T-helper 1 cell treated with Interleukin-12 subunit alpha and Interleukin-12 subunit beta and Interleukin-4 antibody, amounts not matched to agents 30 ng/mL and 1 ng/mL, for 36 hours (primary cell): ENCODE measurements around the gene ZDHHC14. TPM values are rescaled to one million over a fixed set of nuclear protein-coding genes. Genes with fewer than 3 reads are reported as not detected.

Source experiments
- intact Hi-C: fragments of 100-400 bp; cut with micrococcal nuclease; formaldehyde crosslinking; loops from one replicate; pipeline ENCODE4 v1.15.1; 2024
- total RNA-seq: library from RNA; stranded (reverse); gene quantifications from 2 replicates; pipeline ENCODE4 v1.2.3, GENCODE V29; 2022

Gene ZDHHC14
- total RNA-seq, 1 donor from 2014 or later: 18.3 TPM

GRCh38 chr6:157632821-157633220, 251.8 kb downstream of the ZDHHC14 start:
- intact Hi-C loops: no loop called here

- intact Hi-C loops: no loop called here
Observed at GRCh38 chr6:157634546-157634945, 253.6 kb downstream of the ZDHHC14 start.

- intact Hi-C loops: no loop called here
Observed at GRCh38 chr6:157635388-157636244, 254.6 kb downstream of the ZDHHC14 start.

DNA sequence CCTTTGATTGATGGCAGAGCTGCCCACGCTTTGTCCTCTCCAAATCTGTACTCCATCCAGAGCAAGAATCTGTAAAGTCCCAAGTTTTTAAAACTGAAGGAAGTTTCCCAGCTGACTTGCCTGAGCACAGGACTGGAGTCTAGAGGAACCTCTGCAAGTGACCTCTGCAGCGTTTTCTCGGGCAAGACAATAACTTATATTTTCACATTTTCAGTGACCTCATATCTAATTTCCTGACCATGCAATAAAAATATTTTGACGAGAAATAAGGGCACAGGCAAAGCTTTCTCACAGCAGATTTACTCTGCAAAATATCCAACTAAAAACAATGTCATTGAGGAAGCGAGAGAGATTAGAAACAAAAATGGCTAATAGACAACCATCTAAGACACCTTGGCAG, 256.5 kb downstream of the ZDHHC14 start:
- intact Hi-C loops: no loop called here

DNA sequence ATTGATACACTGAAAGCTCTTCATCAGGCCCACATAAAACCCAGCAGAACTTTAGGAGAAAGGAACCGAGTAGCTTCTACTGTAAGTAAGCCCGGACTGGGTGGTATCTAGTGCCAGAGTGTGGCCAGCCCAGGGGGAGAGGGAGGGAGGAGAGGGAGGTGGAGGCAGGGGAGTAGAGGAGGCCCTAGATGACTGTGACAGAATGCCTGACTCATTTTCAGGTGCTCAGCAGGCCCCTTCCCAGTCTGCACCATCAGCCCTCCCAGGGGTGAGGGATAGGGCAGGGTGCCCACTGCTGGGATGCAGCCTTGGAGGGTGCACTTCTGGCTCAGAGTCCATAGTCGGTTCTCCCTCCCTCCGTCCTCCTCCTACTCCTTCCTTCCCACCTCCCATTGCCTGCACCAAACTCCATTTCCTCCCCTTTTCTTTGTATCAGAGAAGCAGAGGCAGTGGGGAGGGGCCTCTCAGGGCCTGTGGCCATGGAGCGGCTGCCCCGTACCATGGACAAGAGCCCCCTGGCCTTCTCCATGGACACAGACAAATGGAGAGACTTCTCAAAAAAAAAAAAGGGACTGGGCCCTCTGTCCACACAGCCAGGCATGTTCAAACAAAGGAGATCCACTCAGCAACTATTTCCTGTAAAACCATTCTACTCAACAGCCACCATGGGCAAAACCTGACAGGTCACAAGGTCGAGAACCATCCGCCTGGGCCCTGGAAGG, 257.1 kb downstream of the ZDHHC14 start:
- intact Hi-C loops: no loop called here

DNA sequence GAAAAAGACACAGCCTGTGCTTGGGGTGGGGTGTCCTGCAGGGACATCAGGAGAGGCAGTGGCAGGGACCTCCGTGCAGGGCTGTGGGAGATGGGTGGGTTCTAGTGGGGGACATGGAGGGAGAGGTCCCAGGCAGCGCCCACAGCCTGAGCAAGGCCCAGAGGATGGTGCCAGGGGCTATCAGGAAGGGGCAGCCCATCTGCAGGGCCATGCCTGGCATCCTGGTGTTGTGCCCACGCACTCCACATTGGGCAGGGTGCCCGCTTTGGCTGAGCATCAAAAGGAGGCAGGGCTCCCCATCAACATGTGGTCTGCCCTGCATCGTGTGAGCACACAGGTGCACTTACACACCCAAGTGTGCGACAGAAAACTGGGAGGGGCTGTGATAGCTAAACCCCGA, 257.8 kb downstream of the ZDHHC14 start:
- intact Hi-C loops: no loop called here

GRCh38 chr6:157640746-157641451, 259.9 kb downstream of the ZDHHC14 start:
- intact Hi-C loops: no loop called here

GRCh38 chr6:157641837-157642236, 260.8 kb downstream of the ZDHHC14 start:
- intact Hi-C loops: no loop called here

DNA sequence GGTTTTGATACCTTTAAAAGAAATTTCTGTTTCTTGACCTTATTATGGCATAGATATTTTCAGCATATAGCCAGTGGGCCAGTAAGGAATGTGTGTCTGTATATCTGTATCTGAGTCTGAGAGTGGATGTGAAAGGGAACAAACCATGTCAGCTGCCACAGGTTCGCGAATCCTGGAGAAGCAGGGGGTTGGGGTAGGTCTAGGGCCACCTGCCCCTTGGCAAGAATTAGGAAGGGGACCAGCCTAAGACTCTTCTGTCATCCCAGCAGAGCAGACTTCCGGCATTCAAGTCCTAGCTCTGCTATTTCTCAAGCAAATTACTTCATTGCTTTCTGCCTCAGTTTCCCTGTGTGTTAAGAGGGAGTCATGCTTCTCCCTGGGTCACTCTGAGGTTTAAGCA, 261.7 kb downstream of the ZDHHC14 start:
- intact Hi-C loops: no loop called here

- intact Hi-C loops: no loop called here
Observed at GRCh38 chr6:157644043-157644810, 263.2 kb downstream of the ZDHHC14 start.

DNA sequence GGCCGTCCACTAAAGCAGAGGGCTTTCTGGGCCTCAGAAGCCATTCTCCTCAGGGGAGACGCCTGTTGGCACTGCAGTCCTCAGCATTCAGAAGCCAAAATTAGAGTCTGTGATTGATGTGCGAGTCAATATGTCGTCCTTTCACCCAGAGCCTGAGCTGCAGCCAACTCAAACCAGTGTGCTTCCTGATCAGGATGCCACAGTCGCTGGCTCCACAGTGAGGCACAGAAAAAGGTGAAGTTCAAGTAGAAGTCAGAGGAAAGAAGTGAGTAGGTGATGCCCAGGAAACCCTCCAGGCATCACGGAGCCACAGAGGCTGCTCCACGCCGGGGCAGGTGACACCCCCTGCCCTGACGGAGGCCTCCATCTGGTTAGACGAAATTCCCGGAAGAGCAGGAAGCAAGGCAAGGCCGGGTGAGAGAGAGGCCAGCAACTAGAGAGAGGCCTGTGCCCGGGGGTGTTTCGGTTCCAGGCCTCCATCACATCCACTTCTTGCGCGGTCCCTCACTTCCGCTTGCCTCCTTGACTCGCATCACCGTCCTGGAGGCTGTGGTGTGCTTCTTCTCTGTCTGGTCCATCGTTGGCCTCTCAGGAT, 264.3 kb downstream of the ZDHHC14 start:
- intact Hi-C loops: no loop called here

- intact Hi-C loops: no loop called here
Observed at GRCh38 chr6:157646012-157646411, 265.0 kb downstream of the ZDHHC14 start.

- intact Hi-C loops: no loop called here
Observed at GRCh38 chr6:157647261-157647915, 266.4 kb downstream of the ZDHHC14 start.

- intact Hi-C loops: no loop called here
Observed at GRCh38 chr6:157648561-157648960, 267.6 kb downstream of the ZDHHC14 start.

DNA sequence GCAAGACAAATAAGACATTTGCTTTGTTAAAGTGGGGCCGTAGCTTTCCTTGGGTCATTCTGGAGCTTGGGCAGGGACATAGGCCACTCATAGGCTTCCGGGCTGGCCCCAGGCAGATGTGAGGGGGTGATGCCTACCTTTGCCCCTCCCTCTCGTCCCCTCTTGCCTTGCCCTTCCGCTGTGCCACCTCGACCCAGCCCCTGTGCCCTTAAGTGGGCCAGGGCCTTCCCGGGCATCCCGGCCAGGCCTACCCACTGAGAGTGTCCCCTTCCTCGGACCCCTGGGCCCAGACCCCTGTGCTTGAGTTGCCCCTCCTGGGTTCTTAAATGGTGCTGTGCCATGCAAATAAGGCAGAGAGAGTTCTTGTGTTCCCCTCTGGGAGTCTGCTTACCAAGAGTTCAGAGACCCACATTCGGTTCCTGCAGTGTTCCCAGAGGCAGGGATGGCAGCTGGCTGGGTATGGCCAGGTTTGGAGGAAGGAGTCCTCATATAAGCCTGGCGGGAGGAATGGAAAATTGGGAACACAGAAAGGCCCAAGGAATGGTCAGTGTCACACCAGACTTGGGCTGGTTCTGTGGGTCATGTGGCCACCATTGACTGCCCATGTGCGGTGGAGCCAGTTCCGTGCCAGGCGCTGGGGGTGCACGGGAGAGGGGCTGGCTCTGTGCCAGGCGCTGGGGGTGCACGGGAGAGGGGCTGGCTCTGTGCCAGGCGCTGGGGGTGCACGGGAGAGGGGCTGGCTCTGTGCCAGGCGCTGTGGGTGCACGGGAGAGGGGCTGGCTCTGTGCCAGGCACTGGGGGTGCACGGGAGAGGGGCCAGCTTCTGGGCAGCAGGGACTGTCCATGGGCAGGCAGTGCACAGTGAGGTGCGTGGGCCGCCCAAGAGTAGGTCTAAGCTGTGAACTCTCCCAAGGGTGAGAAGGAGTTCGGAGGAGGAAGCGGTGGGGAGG, 268.6 kb downstream of the ZDHHC14 start:
- intact Hi-C loops: no loop called here

DNA sequence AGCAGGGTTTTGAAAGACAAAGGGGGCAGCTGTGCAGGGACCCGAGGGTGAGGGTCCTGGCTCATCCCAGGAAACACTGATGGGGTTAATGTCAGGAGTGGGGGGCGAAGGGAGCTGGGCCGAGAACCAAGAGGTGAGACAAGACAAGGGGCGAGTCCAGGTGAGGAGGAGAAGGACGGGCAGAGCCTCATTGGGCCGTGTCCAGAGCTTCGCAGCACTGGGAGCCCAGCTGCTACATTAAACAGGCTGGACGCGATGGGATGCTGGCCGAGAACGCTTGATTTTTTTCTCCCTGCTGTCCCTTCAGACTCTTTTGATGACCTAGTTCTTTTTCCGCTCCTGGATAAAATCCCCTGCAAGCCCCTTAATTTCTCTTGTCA, 269.3 kb downstream of the ZDHHC14 start:
- intact Hi-C loops: no loop called here

DNA sequence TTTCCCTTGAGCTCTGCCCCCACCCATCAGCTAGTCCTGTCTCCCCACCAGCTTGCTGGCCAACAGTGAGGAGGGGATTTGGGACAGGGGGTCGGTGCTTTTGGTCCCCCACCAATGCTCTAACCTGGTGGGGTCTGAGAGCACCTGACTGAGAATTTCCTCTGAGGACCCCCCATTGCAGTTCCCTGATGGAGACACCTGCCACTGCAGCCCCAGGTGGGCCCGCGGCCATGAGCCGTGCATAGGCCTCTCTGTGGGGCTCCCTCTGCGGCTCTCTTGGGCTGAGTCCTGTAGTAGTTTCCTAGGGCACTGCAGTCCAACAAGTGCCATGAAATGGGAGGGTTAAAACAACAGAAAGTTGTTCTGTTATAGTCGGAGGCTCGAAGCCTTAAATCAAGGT, 269.8 kb downstream of the ZDHHC14 start:
- intact Hi-C loops: no loop called here

DNA sequence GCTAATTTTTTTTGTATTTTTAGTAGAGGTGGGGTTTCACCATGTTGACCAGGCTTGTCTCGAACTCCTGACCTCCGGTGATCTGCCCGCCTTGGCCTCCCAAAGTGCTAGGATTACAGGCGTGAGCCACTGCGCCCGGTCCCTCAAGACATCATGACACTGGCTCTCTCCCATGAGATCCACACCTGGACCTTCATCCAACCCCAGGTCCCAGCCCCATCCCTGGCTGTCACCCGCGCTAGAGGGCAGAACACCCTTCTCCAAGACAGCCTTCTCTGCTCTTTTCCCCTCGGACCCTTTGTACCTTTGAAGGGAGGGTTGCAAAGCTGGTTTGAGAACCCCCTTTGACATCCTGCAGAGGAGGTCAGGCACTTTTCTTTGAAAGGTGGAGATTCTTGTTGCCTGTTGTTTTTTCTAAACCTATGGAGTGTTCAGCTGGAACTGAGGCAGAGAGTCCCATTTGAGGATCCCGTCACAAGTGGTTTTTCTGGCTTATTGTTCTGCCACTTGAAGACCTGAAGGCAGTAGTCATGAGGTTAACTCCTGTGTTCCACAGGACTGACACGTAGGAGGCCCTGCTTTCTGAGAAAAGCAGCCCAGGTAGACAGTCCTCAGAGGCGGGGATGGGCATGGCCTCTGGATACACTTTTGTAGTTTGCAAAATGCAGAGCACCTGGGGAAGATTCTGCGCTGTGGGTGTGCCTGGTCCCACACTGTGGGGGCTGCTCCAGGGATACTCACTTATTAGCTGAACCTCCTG, 270.9 kb downstream of the ZDHHC14 start:
- intact Hi-C loops: no loop called here
